Lower leg skin (tissue), 3 donors: ENCODE results near the gene EZR.

Experiments
- POLR2A ChIP-seq, 2 donors: fragments of 450-650 bp; IDR thresholded peaks; one replicate each; pipeline ENCODE4 v1.6.1; 2016 to 2017; ENCODE audit warnings: antibody characterized with exemption in 2 of 2, mild to moderate bottlenecking in 1 of 2, moderate library complexity in 1 of 2
- TF ChIP-seq, protein P1 (sequence below), 3 donors: fragments of 450-650 bp; IDR thresholded peaks; one replicate each; pipeline ENCODE4 v1.5.1; 2016; ENCODE audit warnings: antibody characterized with exemption in 3 of 3, mild to moderate bottlenecking in 3 of 3, moderate library complexity in 2 of 3

DNA sequence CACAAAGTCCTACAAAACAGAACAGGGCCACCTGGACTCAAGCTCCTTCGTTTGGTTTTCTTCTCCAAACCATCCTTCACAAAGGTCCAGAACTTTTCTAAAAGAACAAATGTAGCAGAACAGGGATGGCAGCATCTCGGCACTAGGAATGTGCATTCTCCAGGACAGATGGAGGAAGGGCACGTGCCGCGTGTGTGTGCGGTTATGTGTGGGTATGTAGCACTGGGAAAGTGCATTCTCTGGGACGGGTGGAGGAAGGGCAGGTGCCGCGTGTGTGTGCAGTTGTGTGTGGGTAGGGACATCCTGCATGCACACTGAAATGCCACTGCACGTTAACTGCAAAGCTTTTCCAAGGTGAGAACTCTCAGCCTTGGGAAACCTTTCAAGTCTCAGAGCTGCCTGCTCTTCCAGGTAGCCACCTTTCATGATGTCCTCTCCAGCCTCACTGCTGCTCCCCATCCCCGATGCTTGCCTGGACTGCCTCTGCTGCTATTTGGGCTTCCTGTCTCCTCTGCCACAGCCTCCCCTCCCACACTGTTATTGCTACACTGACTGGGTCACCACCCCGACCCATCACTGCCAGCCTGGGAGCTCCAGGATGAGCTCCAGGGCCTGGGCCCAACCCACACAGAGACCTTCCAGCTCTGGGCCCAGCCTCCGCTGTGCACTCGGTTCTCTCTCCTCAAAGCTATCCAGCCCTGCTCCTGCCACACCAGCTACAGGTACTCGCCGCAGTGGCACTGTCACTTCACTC is 47.6 kb downstream of the EZR start:
- TF ChIP-seq POLR2A (IDR thresholded peaks at IDR 0.05): no peak
- TF ChIP-seq, protein P1, sequence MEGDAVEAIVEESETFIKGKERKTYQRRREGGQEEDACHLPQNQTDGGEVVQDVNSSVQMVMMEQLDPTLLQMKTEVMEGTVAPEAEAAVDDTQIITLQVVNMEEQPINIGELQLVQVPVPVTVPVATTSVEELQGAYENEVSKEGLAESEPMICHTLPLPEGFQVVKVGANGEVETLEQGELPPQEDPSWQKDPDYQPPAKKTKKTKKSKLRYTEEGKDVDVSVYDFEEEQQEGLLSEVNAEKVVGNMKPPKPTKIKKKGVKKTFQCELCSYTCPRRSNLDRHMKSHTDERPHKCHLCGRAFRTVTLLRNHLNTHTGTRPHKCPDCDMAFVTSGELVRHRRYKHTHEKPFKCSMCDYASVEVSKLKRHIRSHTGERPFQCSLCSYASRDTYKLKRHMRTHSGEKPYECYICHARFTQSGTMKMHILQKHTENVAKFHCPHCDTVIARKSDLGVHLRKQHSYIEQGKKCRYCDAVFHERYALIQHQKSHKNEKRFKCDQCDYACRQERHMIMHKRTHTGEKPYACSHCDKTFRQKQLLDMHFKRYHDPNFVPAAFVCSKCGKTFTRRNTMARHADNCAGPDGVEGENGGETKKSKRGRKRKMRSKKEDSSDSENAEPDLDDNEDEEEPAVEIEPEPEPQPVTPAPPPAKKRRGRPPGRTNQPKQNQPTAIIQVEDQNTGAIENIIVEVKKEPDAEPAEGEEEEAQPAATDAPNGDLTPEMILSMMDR (IDR thresholded peaks at IDR 0.05): no peak
